Neural crest cell (in vitro differentiated cells): ENCODE results near the gene HNRNPF. TPM values are rescaled to one million over a fixed set of nuclear protein-coding genes. Genes with fewer than 3 reads are reported as not detected.
A peak's percentile ranks its signal among the peaks of the same experiment; 100 is the strongest.

Source experiments
- DNase-seq: peaks from one replicate; pipeline ENCODE4 v3.0.0; 2021; ENCODE audit warnings: low read depth, mixed read lengths, low spot score
- H3K27ac Mint-ChIP-seq: one replicate; pipeline ENCODE4 v1.8.0; 2021; ENCODE audit warnings: mild to moderate bottlenecking, mixed read lengths; ENCODE audit not compliant: unreplicated experiment
- H3K27me3 Mint-ChIP-seq: 2 replicates; pipeline ENCODE4 v1.8.0; 2021; ENCODE audit warnings: low read depth, mild to moderate bottlenecking, mixed read lengths
- H3K36me3 Mint-ChIP-seq: 2 replicates; pipeline ENCODE4 v1.8.0; 2021; ENCODE audit warnings: low read depth, mild to moderate bottlenecking, mixed read lengths
- H3K4me1 Mint-ChIP-seq: 2 replicates; pipeline ENCODE4 v1.8.0; 2021; ENCODE audit warnings: mixed read lengths
- H3K4me3 Mint-ChIP-seq: one replicate; pipeline ENCODE4 v1.8.0; 2021; ENCODE audit warnings: mild to moderate bottlenecking, mixed read lengths
- H3K9me3 Mint-ChIP-seq: 2 replicates; pipeline ENCODE4 v1.8.0; 2021; ENCODE audit warnings: mixed read lengths
- total RNA-seq: library from RNA; stranded (reverse); gene quantifications from 2 replicates; pipeline ENCODE4 v1.2.1, GENCODE V29; 2021
- TF ChIP-seq, protein P1 (sequence below): fragments of 200-600 bp; sonication (generic); conservative IDR thresholded peaks from 2 replicates; pipeline ENCODE4 v1.5.0; 2021; ENCODE audit warnings: antibody characterized with exemption, mild to moderate bottlenecking

HNRNPF gene
- total RNA-seq, 1 donor from 2014 or later = 284 TPM

- TF ChIP-seq, protein P1, sequence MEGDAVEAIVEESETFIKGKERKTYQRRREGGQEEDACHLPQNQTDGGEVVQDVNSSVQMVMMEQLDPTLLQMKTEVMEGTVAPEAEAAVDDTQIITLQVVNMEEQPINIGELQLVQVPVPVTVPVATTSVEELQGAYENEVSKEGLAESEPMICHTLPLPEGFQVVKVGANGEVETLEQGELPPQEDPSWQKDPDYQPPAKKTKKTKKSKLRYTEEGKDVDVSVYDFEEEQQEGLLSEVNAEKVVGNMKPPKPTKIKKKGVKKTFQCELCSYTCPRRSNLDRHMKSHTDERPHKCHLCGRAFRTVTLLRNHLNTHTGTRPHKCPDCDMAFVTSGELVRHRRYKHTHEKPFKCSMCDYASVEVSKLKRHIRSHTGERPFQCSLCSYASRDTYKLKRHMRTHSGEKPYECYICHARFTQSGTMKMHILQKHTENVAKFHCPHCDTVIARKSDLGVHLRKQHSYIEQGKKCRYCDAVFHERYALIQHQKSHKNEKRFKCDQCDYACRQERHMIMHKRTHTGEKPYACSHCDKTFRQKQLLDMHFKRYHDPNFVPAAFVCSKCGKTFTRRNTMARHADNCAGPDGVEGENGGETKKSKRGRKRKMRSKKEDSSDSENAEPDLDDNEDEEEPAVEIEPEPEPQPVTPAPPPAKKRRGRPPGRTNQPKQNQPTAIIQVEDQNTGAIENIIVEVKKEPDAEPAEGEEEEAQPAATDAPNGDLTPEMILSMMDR = no peak
- Mint-ChIP-seq H3K27ac (no peak overlapping the region), H3K4me1 (peaks cover 12% of the 10 kb centered on the region), H3K36me3 (peaks cover 12% of the 10 kb centered on the region), H3K27me3 (no peaks in the 10 kb centered on the region), H3K9me3 (no peaks in the 10 kb centered on the region), H3K4me3 (no peak overlapping the region)
- no peak for DNase-seq
Measured at GRCh38 chr10:43440463-43441134, 31.6 kb upstream of the HNRNPF start.

DNA sequence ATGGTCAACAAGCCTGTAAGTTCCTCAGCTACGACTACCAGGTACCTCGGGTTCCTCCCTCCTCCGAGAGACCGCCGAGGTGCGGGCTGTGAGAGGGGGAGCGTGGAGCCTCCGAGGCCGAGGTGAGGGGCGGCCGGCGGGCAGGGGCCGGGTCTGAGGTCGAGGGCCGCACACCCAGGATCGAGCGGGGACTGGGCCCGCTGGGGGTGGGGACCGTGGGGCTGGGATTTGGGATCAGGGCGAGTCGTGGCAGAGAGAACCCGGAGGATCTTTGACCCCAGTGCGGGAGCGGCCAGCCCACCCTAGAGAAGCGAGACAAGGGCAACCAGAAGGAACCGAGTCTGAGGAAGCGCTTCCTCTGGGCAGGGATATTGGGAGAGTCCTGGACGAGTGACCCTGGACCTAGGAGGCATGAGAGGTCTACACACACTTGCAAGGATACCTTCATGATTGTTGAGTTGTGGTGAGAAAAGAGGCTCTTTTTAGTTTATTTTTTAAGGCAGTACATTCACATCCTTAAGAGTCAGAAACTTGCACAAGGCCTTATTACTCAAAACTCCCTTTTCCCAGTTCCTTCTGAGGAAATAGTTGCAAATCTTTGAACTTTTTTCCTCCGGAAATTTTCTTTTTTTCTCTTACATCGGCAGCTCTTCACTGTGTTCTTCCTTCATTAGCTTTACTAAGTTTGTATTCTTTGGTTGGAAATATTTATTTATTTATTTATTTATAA is 28.3 kb upstream of the HNRNPF start:
- H3K9me3 Mint-ChIP-seq = no peaks in the 10 kb centered on the region
- no peaks in the 10 kb centered on the region for H3K27me3 Mint-ChIP-seq
- DNase-seq = no peak
- H3K4me3 Mint-ChIP-seq = peak overlapping the region; percentile 97
- peaks cover 7% of the 10 kb centered on the region for H3K36me3 Mint-ChIP-seq
- TF ChIP-seq, protein P1 = no peak
- peak overlapping the region; percentile 98 for H3K27ac Mint-ChIP-seq
- peaks cover 16% of the 10 kb centered on the region for H3K4me1 Mint-ChIP-seq

- no peaks in the 10 kb centered on the region for H3K9me3 Mint-ChIP-seq
- H3K4me3 Mint-ChIP-seq = peak within 1 kb of the TSS; percentile 97
- peak within 1 kb of the TSS; percentile 98 for H3K27ac Mint-ChIP-seq
- H3K4me1 Mint-ChIP-seq = peaks cover 16% of the 10 kb centered on the region
- DNase-seq = peak; percentile 78
- peaks cover 7% of the 10 kb centered on the region for H3K36me3 Mint-ChIP-seq
- TF ChIP-seq, protein P1 = no peak
- no peaks in the 10 kb centered on the region for H3K27me3 Mint-ChIP-seq
Measured at GRCh38 chr10:43436291-43437140, 27.5 kb upstream of the HNRNPF start, which contains the start of gene ZNF487. Gene ZNF487, plus strand, starts transcription at chr10:43437111. Its CDS starts 38,703 bp downstream, at chr10:43475814.

- TF ChIP-seq, protein P1 = no peak
- DNase-seq = no peak
- Mint-ChIP-seq H3K4me3 (no peak overlapping the region), H3K36me3 (peaks cover 2% of the 10 kb centered on the region), H3K27me3 (no peaks in the 10 kb centered on the region), H3K27ac (peak overlapping the region; percentile 84), H3K4me1 (peaks cover 9% of the 10 kb centered on the region), H3K9me3 (no peaks in the 10 kb centered on the region)
Measured at GRCh38 chr10:43430926-43431663, 22.1 kb upstream of the HNRNPF start.
